K562 (cell line): Measurements from ENCODE around the gene PRR35. TPM values are rescaled to one million over a fixed set of nuclear protein-coding genes. Genes with fewer than 3 reads are reported as not detected.

ENCODE experiments used
- ATAC-seq: fragments of 200-7000 bp; cut with Tn5 transposase; 3 replicates; pipeline ENCODE4 v1.9.1; 2020; ENCODE audit warnings: moderate library complexity
- BruUV-seq: library from RNA; stranded (reverse); fragments of 400-500 nt; replicated peaks from 2 replicates; lab custom pipeline; 2021; lab: Mats Ljungman, UMichigan
- CTCF ChIA-PET: fragments of 300-600 bp; formaldehyde crosslinking; extraction: SDS; loops from one replicate; lab custom pipeline; 2021; ENCODE audit warnings: low intra/inter-chr PET ratio; lab: Yijun Ruan, JAX
- POLR2A ChIA-PET: fragments of 300-600, 350-650 bp; sonication (Branson Sonifier 250); formaldehyde crosslinking; extraction: SDS; loops from one replicate; lab custom pipeline; 2021; ENCODE audit warnings: antibody characterized with exemption, inconsistent platforms; lab: Yijun Ruan, JAX
- DNase-seq, 4 experiments: peaks; one replicate each; pipeline versions ENCODE4 v3.0.0 to v3.0.0-alpha.2; 2011 to 2018; ENCODE audit warnings: low spot score in 3 of 4, mixed read lengths in 3 of 4; ENCODE audit errors: extremely low read depth in 1 of 4
- FAIRE-seq: peaks from 2 replicates; lab custom pipeline; 2011; peaks lifted over from hg19 to GRCh38; lab: Jason Lieb, UNC
- H2AFZ ChIP-seq: 2 replicates; pipeline ENCODE4 v1.6.0; 2011; ENCODE audit warnings: low read depth, low read length, control low read depth, inconsistent platforms
- H3K27ac ChIP-seq: fragments of 200-600 bp; 3 replicates; pipeline ENCODE4 v1.8.0; 2011; ENCODE audit warnings: low read depth, mild to moderate bottlenecking, control low read depth, inconsistent platforms, low read length, moderate library complexity, mixed read lengths; ENCODE audit errors: extremely low read depth
- H3K27me3 ChIP-seq, 2 experiments: fragments of 300-600 bp in 1 of 2; 2 replicates in 1 of 2; 3 replicates in 1 of 2; pipeline versions ENCODE4 v1.6.0 to v1.8.0; 2011; ENCODE audit warnings: inconsistent platforms in 2 of 2, low read length in 2 of 2, mild to moderate bottlenecking in 1 of 2, mixed read lengths in 1 of 2, moderate library complexity in 1 of 2; ENCODE audit not compliant: control insufficient read depth in 2 of 2, insufficient read depth in 2 of 2
- H3K36me3 ChIP-seq: fragments of 300-600 bp; 3 replicates; pipeline ENCODE4 v1.8.0; 2011; ENCODE audit warnings: mild to moderate bottlenecking, low read length, inconsistent platforms; ENCODE audit not compliant: control insufficient read depth, insufficient read depth
- H3K4me1 ChIP-seq, 2 experiments: fragments of 200-600 bp in 1 of 2; replicated peaks in 1 of 2; 2 replicates in 1 of 2; 3 replicates in 1 of 2; pipeline versions ENCODE4 v1.5.1 to v1.8.0; 2011; ENCODE audit warnings: inconsistent platforms in 2 of 2, low read length in 2 of 2, mild to moderate bottlenecking in 1 of 2, mixed read lengths in 1 of 2, moderate library complexity in 1 of 2; ENCODE audit not compliant: control insufficient read depth in 2 of 2, insufficient read depth in 2 of 2
- H3K4me2 ChIP-seq: 2 replicates; pipeline ENCODE4 v1.6.1; 2011; ENCODE audit warnings: low read length, control low read depth, inconsistent platforms, mixed read lengths; ENCODE audit not compliant: insufficient read depth
- H3K4me3 ChIP-seq: fragments of 200-600 bp; sonication (generic), shearing (Covaris generic); 2 replicates; pipeline ENCODE4 v1.5.1; 2016; ENCODE audit warnings: control low read depth, inconsistent platforms
- H3K79me2 ChIP-seq: fragments of 200-600 bp; 3 replicates; pipeline ENCODE4 v1.8.0; 2011; ENCODE audit warnings: low read length, inconsistent platforms; ENCODE audit not compliant: control insufficient read depth, insufficient read depth
- H3K9ac ChIP-seq, 2 experiments: 2 replicates each; pipeline versions ENCODE4 v1.6.0 to v1.6.1; 2011; ENCODE audit warnings: low read depth in 2 of 2, low read length in 2 of 2, control low read depth in 1 of 2, inconsistent platforms in 1 of 2, mild to moderate bottlenecking in 1 of 2, mixed read lengths in 1 of 2; ENCODE audit not compliant: insufficient read depth in 1 of 2
- H3K9me1 ChIP-seq: one replicate; pipeline ENCODE4 v1.6.0; 2011; ENCODE audit warnings: inconsistent platforms, mild to moderate bottlenecking, low read length, moderate library complexity; ENCODE audit not compliant: control insufficient read depth, insufficient read depth
- H3K9me3 ChIP-seq: replicated peaks from 2 replicates; pipeline ENCODE4 v1.5.1; 2011; ENCODE audit warnings: low read depth, low read length, inconsistent platforms; ENCODE audit not compliant: control insufficient read depth, insufficient read depth
- H4K20me1 ChIP-seq: replicated peaks from 2 replicates; pipeline ENCODE4 v1.6.1; 2011; ENCODE audit warnings: low read length, inconsistent platforms, mixed read lengths; ENCODE audit not compliant: control insufficient read depth, insufficient read depth
- CAMTA2 ChIP-seq: fragments of 250-450 bp; sonication (Bioruptor Pico); conservative IDR thresholded peaks from 2 replicates; pipeline ENCODE4 v1.5.1; 2022
- STAT5B ChIP-seq: fragments of 250-450 bp; sonication (Bioruptor Pico); IDR thresholded peaks from 2 replicates; pipeline ENCODE4 v1.8.0; 2021; ENCODE audit warnings: mild to moderate bottlenecking, inconsistent platforms
- XRCC3 ChIP-seq: fragments of 450-650 bp; IDR thresholded peaks from 2 replicates; pipeline ENCODE4 v1.6.1; 2017; ENCODE audit warnings: mild to moderate bottlenecking, moderate library complexity
- ZBTB26 ChIP-seq: fragments of 450-650 bp; formaldehyde crosslinking; IDR thresholded peaks from 2 replicates; pipeline ENCODE4 v1.4.0; 2022; ENCODE audit warnings: missing genetic modification characterization
- ZBTB7A ChIP-seq: IDR thresholded peaks from 2 replicates; pipeline ENCODE4 v1.6.1; 2011; ENCODE audit warnings: low read depth, mild to moderate bottlenecking, low read length, moderate library complexity, borderline replicate concordance; ENCODE audit not compliant: control insufficient read depth
- ZNF311 ChIP-seq: fragments of 250-450 bp; sonication (Bioruptor Pico); IDR thresholded peaks from 2 replicates; pipeline ENCODE4 v1.4.0; 2020; ENCODE audit warnings: mild to moderate bottlenecking, moderate library complexity
- ZNF740 ChIP-seq, 3 experiments: fragments of 200-800 bp in 1 of 3; sonication (Bioruptor generic) in 1 of 3; sonication (generic) in 1 of 3; formaldehyde crosslinking in 1 of 3; IDR thresholded peaks; 2 replicates each; pipeline versions ENCODE4 v1.6.1 to v1.8.0; 2016 to 2022; ENCODE audit warnings: mild to moderate bottlenecking in 2 of 3, missing compliant biosample characterization in 2 of 3, missing genetic modification characterization in 2 of 3, missing genetic modification reagents in 1 of 3
- ZNF77 ChIP-seq: fragments of 250-450 bp; sonication (Bioruptor Pico); IDR thresholded peaks from 2 replicates; pipeline ENCODE4 v1.5.0; 2020
- WGBS: fragments of 100-300 bp; shearing (Covaris generic); methylation state at CpG from one replicate; pipeline ENCODE4 v1.1.6; 2016; ENCODE audit warnings: low coverage, mixed read lengths; ENCODE audit not compliant: insufficient coverage; ENCODE audit errors: missing lambda C conversion rate; 5-methylcytosine and 5-hydroxymethylcytosine counted together
- in situ Hi-C: fragments of 300-500 bp; cut with MboI; formaldehyde crosslinking; loops from 4 replicates; pipeline ENCODE4 v1.15.0; 2018; ENCODE audit warnings: inconsistent platforms, mixed read lengths
- intact Hi-C: fragments of 100-400 bp; cut with micrococcal nuclease; formaldehyde crosslinking; loops from 2 replicates; pipeline ENCODE4 v1.14.2; 2022
- polyA plus RNA-seq, 8 experiments: library from polyadenylated mRNA; depleted of rRNA in 4 of 8; stranded (reverse) in 5 of 8; unstranded in 3 of 8; fragments of >200 nt; fragmentation: Nextera tagmentation in 2 of 8; fragmentation: Illumina TruSeq in 1 of 8; extraction: Ambion mirVana in 2 of 8; extraction: Trizol in 1 of 8; gene quantifications; 2 replicates each; pipeline versions ENCODE4 v1.2.1 to v1.2.3, GENCODE V29; 2011 to 2014; ENCODE audit warnings: inconsistent platforms in 1 of 8, missing spikeins in 1 of 8
- total RNA-seq, 7 experiments: library from RNA; depleted of rRNA in 6 of 7; stranded (reverse); fragments of >200 nt in 6 of 7; fragmentation: Illumina TruSeq in 2 of 7; extraction: Trizol in 2 of 7; gene quantifications; 2 replicates each; pipeline versions ENCODE4 v1.2.1 to v1.2.3, GENCODE V29; 2011 to 2021; ENCODE audit warnings: low replicate concordance in 1 of 7

PRR35 gene
- total and polyA plus RNA-seq, 9 of the 15 experiments (the other 6 are each of a cell fraction or from before 2014, with no cell fraction given) = 0.17 to 0.45 (median 0.21) TPM; not detected in 5

GRCh38 chr16:559411-560203, 587 bp upstream of the PRR35 start:
- no peaks in the 10 kb centered on the region for H3K9me3 ChIP-seq
- TF ChIP-seq ZBTB7A (peak; percentile 48; the same call in 1 of the 2 replicates), CAMTA2 (no peak)
- TF ChIP-seq, all 486 proteins: peak for 1
- 38% methylated on average over 19 of the region's 62 CpGs for WGBS
- H3K4me2 ChIP-seq = no peak overlapping the region
- H3K4me1 ChIP-seq = peaks cover 0 to 95% of the 10 kb centered on the region in 2 experiments; a peak in 2 of 5 replicates
- FAIRE-seq (no peak), DNase-seq (no peak), ATAC-seq (peak; percentile 7; the same call in 1 of the 3 replicates)
- H3K9ac ChIP-seq = no peak overlapping the region
- H3K27me3 ChIP-seq = peaks cover 3 to 17% of the 10 kb centered on the region in 2 experiments; a peak in 4 of 5 replicates
- BruUV-seq = no TSS peak
- in situ Hi-C loops (no loop called here), intact Hi-C loops (no loop called here)
- no peaks in the 10 kb centered on the region for H4K20me1 ChIP-seq
- H3K4me3 ChIP-seq = no peak overlapping the region
- H3K36me3 ChIP-seq = no peaks in the 10 kb centered on the region
- H3K9me1 ChIP-seq = no peaks in the 10 kb centered on the region
- CTCF ChIA-PET = no interaction called here
- H2AFZ ChIP-seq = no peak overlapping the region
- POLR2A ChIA-PET = interaction anchor here (0.6 to 1.0 kb wide), 2 partner anchors 8 to 32 kb away, joined by 3 read pairs; partner anchors contain the start of gene CAPN15
- no peaks in the 10 kb centered on the region for H3K79me2 ChIP-seq
- H3K27ac ChIP-seq = no peak overlapping the region

- Histone ChIP-seq H3K4me2 (no peak overlapping the region), H3K27ac (no peak overlapping the region), H3K9me3 (no peaks in the 10 kb centered on the region), H3K79me2 (no peaks in the 10 kb centered on the region), H3K4me1 (peaks cover 9 to 95% of the 10 kb centered on the region in 2 experiments), H3K36me3 (no peaks in the 10 kb centered on the region)
- no TSS peak for BruUV-seq
- FAIRE-seq (no peak), DNase-seq (peak in 2 of 4 experiments; percentile 64 to 70)
- CTCF ChIA-PET = no interaction called here
- TF ChIP-seq ZNF740 (CRISPR knock-in tag; IDR thresholded peaks at IDR 0.05) = 0 out of 2 replicates have a peak, but pooled peaks have one; percentile 3
- TF ChIP-seq ZNF740 (tag; IDR thresholded peaks at IDR 0.05) = no peak
- no peak for TF ChIP-seq STAT5B (CRISPR knock-in tag)
- TF ChIP-seq XRCC3 = no peak
- no peak for TF ChIP-seq CAMTA2
- no peak for TF ChIP-seq ZNF311 (CRISPR knock-in tag)
- no peak for TF ChIP-seq ZNF77 (CRISPR knock-in tag)
- no peak for TF ChIP-seq ZBTB26 (CRISPR knock-in tag)
- TF ChIP-seq, all 486 proteins: peak for 1
- in situ Hi-C loops = no loop called here
- intact Hi-C loops = no loop called here
- H3K27me3 ChIP-seq = peaks cover 3 to 17% of the 10 kb centered on the region in 2 experiments; a peak in 4 of 5 replicates
- no peaks in the 10 kb centered on the region for H3K9me1 ChIP-seq
- no peaks in the 10 kb centered on the region for H4K20me1 ChIP-seq
- H2AFZ ChIP-seq = no peak overlapping the region
- no peak for ATAC-seq
- peak overlapping the region in 1 of 2 experiments; percentile 74; a peak in 2 of 4 replicates for H3K9ac ChIP-seq
- H3K4me3 ChIP-seq = no peak overlapping the region
- POLR2A ChIA-PET = interaction anchor here (0.6 kb wide), 1 partner anchor 10 kb away, joined by 3 read pairs; no protein-coding TSS in a partner anchor
- 43% methylated on average over 9 of the region's 54 CpGs for WGBS
Measured at GRCh38 chr16:560701-561412, 663 bp downstream of the PRR35 start.
